ENCODE data around the gene RALGDS.

The RALGDS gene

DNA sequence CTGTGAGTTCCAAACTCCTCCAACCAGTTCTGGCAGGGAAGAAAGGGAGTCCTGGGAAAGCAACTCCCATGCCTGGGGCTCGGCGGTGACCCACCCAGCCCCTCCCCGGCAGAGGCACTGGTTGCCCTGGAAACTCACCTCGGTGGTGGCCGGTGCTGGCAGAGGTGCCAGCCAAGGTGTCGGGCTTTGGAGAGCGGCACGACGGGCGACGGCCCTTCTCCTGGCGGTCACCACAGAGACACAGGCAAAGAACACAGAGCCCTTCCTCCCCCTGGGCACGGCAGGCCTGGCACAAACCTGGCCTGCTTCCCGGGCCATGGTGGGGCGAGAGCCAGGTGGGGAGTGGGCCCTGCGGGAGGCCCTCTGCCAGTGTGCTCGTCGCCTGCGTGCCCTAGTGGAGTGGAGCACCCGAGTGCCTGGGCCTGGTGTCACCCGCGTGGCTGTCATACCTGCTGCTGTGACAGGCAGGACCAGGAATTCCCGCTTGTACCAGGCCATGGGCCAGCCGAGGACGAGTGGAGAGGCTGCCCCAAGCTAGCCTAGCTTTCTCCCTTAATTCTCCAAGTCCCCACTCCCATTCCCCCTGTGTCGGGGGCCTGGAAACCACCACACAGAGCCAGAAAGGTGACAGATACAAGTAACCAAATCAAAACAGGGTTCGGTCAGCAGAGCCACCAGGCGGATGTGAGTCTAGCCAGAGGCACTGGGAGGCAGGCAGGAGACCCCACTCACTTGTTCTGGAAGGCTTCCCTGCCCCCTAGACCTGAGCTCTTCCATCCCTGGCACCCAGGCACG lies 8.2 kb upstream of the RALGDS start:
- Histone ChIP-seq H3K9ac (ENCODE audit: low read length) (no peak overlapping the region), H2AFZ (ENCODE audit: low read depth, low read length) (no peak overlapping the region), H3K4me1 (ENCODE audit: low read length) (peaks cover 39% of the 10 kb centered on the region), H4K20me1 (ENCODE audit: insufficient read depth, low read length) (peaks cover 91% of the 10 kb centered on the region), H3K36me3 (replicated peaks; ENCODE audit: low read depth, low read length) (no peaks in the 10 kb centered on the region), H3K4me3 (ENCODE audit: low read length) (no peak overlapping the region), H3K4me2 (ENCODE audit: low read length) (no peak overlapping the region), H3K27ac (ENCODE audit: low read length) (no peak overlapping the region), H3K9me3 (ENCODE audit: insufficient read depth, low read length) (no peaks in the 10 kb centered on the region), H3K27me3 (ENCODE audit: low read depth, low read length) (no peaks in the 10 kb centered on the region), H3K79me2 (ENCODE audit: low read length) (peaks cover 40% of the 10 kb centered on the region)
- TF ChIP-seq, protein P1, sequence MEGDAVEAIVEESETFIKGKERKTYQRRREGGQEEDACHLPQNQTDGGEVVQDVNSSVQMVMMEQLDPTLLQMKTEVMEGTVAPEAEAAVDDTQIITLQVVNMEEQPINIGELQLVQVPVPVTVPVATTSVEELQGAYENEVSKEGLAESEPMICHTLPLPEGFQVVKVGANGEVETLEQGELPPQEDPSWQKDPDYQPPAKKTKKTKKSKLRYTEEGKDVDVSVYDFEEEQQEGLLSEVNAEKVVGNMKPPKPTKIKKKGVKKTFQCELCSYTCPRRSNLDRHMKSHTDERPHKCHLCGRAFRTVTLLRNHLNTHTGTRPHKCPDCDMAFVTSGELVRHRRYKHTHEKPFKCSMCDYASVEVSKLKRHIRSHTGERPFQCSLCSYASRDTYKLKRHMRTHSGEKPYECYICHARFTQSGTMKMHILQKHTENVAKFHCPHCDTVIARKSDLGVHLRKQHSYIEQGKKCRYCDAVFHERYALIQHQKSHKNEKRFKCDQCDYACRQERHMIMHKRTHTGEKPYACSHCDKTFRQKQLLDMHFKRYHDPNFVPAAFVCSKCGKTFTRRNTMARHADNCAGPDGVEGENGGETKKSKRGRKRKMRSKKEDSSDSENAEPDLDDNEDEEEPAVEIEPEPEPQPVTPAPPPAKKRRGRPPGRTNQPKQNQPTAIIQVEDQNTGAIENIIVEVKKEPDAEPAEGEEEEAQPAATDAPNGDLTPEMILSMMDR (IDR thresholded peaks at IDR 0.05; ENCODE audit: low read depth, low read length): no peak
- no peak for TF ChIP-seq EZH2phosphoT487 (IDR thresholded peaks at IDR 0.05; ENCODE audit: low read depth)

- Histone ChIP-seq H3K9ac (ENCODE audit: low read length) (no peak overlapping the region), H3K79me2 (ENCODE audit: low read length) (peaks cover 32% of the 10 kb centered on the region), H2AFZ (ENCODE audit: low read depth, low read length) (no peak overlapping the region), H3K9me3 (ENCODE audit: insufficient read depth, low read length) (no peaks in the 10 kb centered on the region), H3K27me3 (ENCODE audit: low read depth, low read length) (no peaks in the 10 kb centered on the region), H3K4me2 (ENCODE audit: low read length) (no peak overlapping the region), H3K27ac (ENCODE audit: low read length) (no peak overlapping the region), H3K36me3 (replicated peaks; ENCODE audit: low read depth, low read length) (no peaks in the 10 kb centered on the region), H4K20me1 (ENCODE audit: insufficient read depth, low read length) (peaks cover 84% of the 10 kb centered on the region), H3K4me3 (ENCODE audit: low read length) (no peak overlapping the region), H3K4me1 (ENCODE audit: low read length) (peaks cover 32% of the 10 kb centered on the region)
- TF ChIP-seq, protein P1 (IDR thresholded peaks at IDR 0.05; ENCODE audit: low read depth, low read length): no peak
- TF ChIP-seq EZH2phosphoT487 (IDR thresholded peaks at IDR 0.05; ENCODE audit: low read depth): no peak
Observed at GRCh38 chr9:133128152-133128551, 7.1 kb upstream of the RALGDS start.

DNA sequence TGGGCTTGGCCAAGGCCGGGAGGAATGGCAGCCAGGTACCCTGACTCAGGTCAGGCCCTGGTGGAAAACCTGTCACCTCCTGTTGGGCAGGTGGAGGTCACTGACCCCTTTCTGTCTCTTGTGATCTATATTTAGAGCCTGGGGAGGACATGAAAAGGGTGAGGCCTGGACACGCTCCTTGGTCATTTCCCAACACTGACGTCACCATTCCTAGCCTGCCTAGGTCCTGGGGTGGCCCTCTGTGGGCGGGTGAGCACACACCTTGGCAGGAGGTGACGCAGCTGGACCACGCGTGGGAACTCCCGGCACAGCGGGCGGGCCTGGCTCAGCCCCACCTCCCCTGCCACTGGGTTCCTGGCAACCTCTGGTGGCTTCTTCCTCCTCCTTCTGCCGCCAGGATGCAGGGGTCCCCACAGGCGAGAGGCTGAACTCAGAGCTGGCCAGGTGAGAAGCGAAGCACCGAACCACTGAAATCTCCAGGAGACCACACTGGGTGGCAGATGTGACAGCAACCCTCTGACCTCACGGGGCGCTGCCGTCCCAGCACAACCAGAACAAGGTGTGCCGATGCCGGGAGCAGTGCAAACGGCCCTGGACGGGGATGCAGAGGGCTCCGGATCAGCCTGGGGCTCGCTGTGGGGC lies 6.4 kb upstream of the RALGDS start:
- Histone ChIP-seq H2AFZ (ENCODE audit: low read depth, low read length) (no peak overlapping the region), H3K4me1 (ENCODE audit: low read length) (peaks cover 32% of the 10 kb centered on the region), H3K9me3 (ENCODE audit: insufficient read depth, low read length) (no peaks in the 10 kb centered on the region), H3K27me3 (ENCODE audit: low read depth, low read length) (no peaks in the 10 kb centered on the region), H3K4me2 (ENCODE audit: low read length) (no peak overlapping the region), H3K79me2 (ENCODE audit: low read length) (peaks cover 28% of the 10 kb centered on the region), H4K20me1 (ENCODE audit: insufficient read depth, low read length) (peaks cover 79% of the 10 kb centered on the region), H3K4me3 (ENCODE audit: low read length) (no peak overlapping the region), H3K36me3 (replicated peaks; ENCODE audit: low read depth, low read length) (no peaks in the 10 kb centered on the region), H3K9ac (ENCODE audit: low read length) (no peak overlapping the region), H3K27ac (ENCODE audit: low read length) (no peak overlapping the region)
- TF ChIP-seq EZH2phosphoT487 (IDR thresholded peaks at IDR 0.05; ENCODE audit: low read depth): no peak
- TF ChIP-seq, protein P1 (IDR thresholded peaks at IDR 0.05; ENCODE audit: low read depth, low read length): no peak

GRCh38 chr9:133126697-133127339 lies 5.8 kb upstream of the RALGDS start:
- H3K4me2 ChIP-seq (ENCODE audit: low read length): peak overlapping the region; percentile 59
- H2AFZ ChIP-seq (ENCODE audit: low read depth, low read length): no peak overlapping the region
- H3K27me3 ChIP-seq (ENCODE audit: low read depth, low read length): no peaks in the 10 kb centered on the region
- no peaks in the 10 kb centered on the region for H3K36me3 ChIP-seq (replicated peaks; ENCODE audit: low read depth, low read length)
- no peaks in the 10 kb centered on the region for H3K9me3 ChIP-seq (ENCODE audit: insufficient read depth, low read length)
- H3K9ac ChIP-seq (ENCODE audit: low read length): no peak overlapping the region
- H3K79me2 ChIP-seq (ENCODE audit: low read length): peaks cover 27% of the 10 kb centered on the region
- H3K27ac ChIP-seq (ENCODE audit: low read length): no peak overlapping the region
- TF ChIP-seq, protein P1 (IDR thresholded peaks at IDR 0.05; ENCODE audit: low read depth, low read length): no peak
- no peak for TF ChIP-seq EZH2phosphoT487 (IDR thresholded peaks at IDR 0.05; ENCODE audit: low read depth)
- peak overlapping the region; percentile 59 for H3K4me3 ChIP-seq (ENCODE audit: low read length)
- H3K4me1 ChIP-seq (ENCODE audit: low read length): peaks cover 37% of the 10 kb centered on the region
- peaks cover 79% of the 10 kb centered on the region for H4K20me1 ChIP-seq (ENCODE audit: insufficient read depth, low read length)
